Right kidney (tissue), 1 donor: ENCODE data around the gene ARHGAP33.

Experiments
- DNase-seq: peaks from one replicate; pipeline ENCODE4 v3.0.0-alpha.2; 2016

Gene ARHGAP33

GRCh38 chr19:35740108-35740422, 35.3 kb upstream of the ARHGAP33 start:
- no peak for DNase-seq

- peak; percentile 93 for DNase-seq
These were observed 34.8 kb upstream of the ARHGAP33 start for GRCh38 chr19:35740423-35741202.

- DNase-seq = no peak
These were observed 34.2 kb upstream of the ARHGAP33 start for GRCh38 chr19:35741203-35741515.

GRCh38 chr19:35742121-35742724, 33.1 kb upstream of the ARHGAP33 start, which contains the start of gene IGFLR1:
IGFLR1 (minus strand) TSS chr19:35742452; CDS start chr19:35741180, 1,272 bp downstream.
- DNase-seq = no peak

GRCh38 chr19:35743640-35744429, 31.5 kb upstream of the ARHGAP33 start:
- DNase-seq = no peak

- DNase-seq = peak; percentile 84
These were observed 30.7 kb upstream of the ARHGAP33 start for GRCh38 chr19:35744430-35745327.

GRCh38 chr19:35745328-35746086, 29.9 kb upstream of the ARHGAP33 start, which contains the start of the genes PSENEN and U2AF1L4:
PSENEN (plus strand) TSS chr19:35745651; CDS start chr19:35745931, 280 bp downstream.
U2AF1L4 (minus strand) TSS chr19:35745418; CDS start chr19:35745391, 27 bp downstream.
- peak; percentile 82 for DNase-seq

- DNase-seq = no peak
These were observed 29.3 kb upstream of the ARHGAP33 start for GRCh38 chr19:35746087-35746462.

- no peak for DNase-seq
These were observed 28.8 kb upstream of the ARHGAP33 start for GRCh38 chr19:35746531-35746930.

GRCh38 chr19:35748106-35749020, 27.0 kb upstream of the ARHGAP33 start, which contains the start of gene LIN37:
LIN37 (plus strand) TSS chr19:35748576; CDS start chr19:35748725, 149 bp downstream.
- peak; percentile 95 for DNase-seq

- no peak for DNase-seq
These were observed 25.2 kb upstream of the ARHGAP33 start for GRCh38 chr19:35750167-35750566.

- no peak for DNase-seq
These were observed 23.3 kb upstream of the ARHGAP33 start for GRCh38 chr19:35751839-35752745.

- DNase-seq = no peak
These were observed 22.5 kb upstream of the ARHGAP33 start for GRCh38 chr19:35752746-35753350.

GRCh38 chr19:35753634-35754369, 21.6 kb upstream of the ARHGAP33 start:
- DNase-seq = no peak

GRCh38 chr19:35754370-35755130, 20.8 kb upstream of the ARHGAP33 start:
- no peak for DNase-seq

GRCh38 chr19:35755131-35755549, 20.2 kb upstream of the ARHGAP33 start:
- DNase-seq = peak; percentile 43
